Right lobe of liver (tissue), 6 donors: ENCODE results near the gene CLMN. TPM values are rescaled to one million over a fixed set of nuclear protein-coding genes. Genes with fewer than 3 reads are reported as not detected.
A peak's percentile ranks its signal among the peaks of the same experiment; 100 is the strongest.
"Not testable (repeated sequence)": the region's sequence is repeated elsewhere in the genome, so short reads cannot be mapped to it uniquely, and the experiment has no call there.

ENCODE experiments used
- ATAC-seq, 4 donors: fragments of 200-7000 bp; cut with Tn5 transposase; one replicate each; pipeline ENCODE4 v1.9.1; 2020; ENCODE audit warnings: mild to moderate bottlenecking in 4 of 4, moderate library complexity in 4 of 4
- DNase-seq, 3 donors: peaks; one replicate each; pipeline ENCODE4 v3.0.0-alpha.2; 2020
- H3K27ac ChIP-seq, 3 donors: fragments of 200-600 bp; one replicate each; pipeline ENCODE4 v1.8.0; 2022
- H3K27me3 ChIP-seq, 2 donors: fragments of 200-600 bp; one replicate each; pipeline ENCODE4 v1.8.0; 2022
- H3K36me3 ChIP-seq, 4 donors: fragments of 200-600 bp; sonication (generic) in 1 of 4; one replicate each; pipeline versions ENCODE4 v1.5.1 to v1.8.0; 2017 to 2022; ENCODE audit warnings: control low read depth in 1 of 4
- H3K4me1 ChIP-seq, 4 donors: fragments of 200-600 bp; sonication (generic) in 1 of 4; one replicate each; pipeline versions ENCODE4 v1.5.1 to v1.8.0; 2017 to 2022; ENCODE audit warnings: control low read depth in 1 of 4
- H3K4me3 ChIP-seq, 3 donors: fragments of 200-600 bp; one replicate each; pipeline ENCODE4 v1.8.0; 2022
- H3K9me3 ChIP-seq, 4 donors: fragments of 200-600 bp; sonication (generic) in 1 of 4; one replicate each; pipeline versions ENCODE4 v1.5.1 to v1.8.0; 2017 to 2022; ENCODE audit warnings: control low read depth in 1 of 4
- POLR2A ChIP-seq: fragments of 450-650 bp; IDR thresholded peaks from one replicate; pipeline ENCODE4 v1.6.1; 2017; ENCODE audit warnings: antibody characterized with exemption, mild to moderate bottlenecking
- WGBS: methylation state at CpG from one replicate; pipeline ENCODE4 v1.1.6; 2018; ENCODE audit warnings: low coverage, low lambda C conversion rate; ENCODE audit not compliant: insufficient coverage; ENCODE audit errors: missing lambda C conversion rate; 5-methylcytosine and 5-hydroxymethylcytosine counted together
- intact Hi-C, 2 donors: fragments of 100-400 bp; cut with DNase I; formaldehyde crosslinking; loops; one replicate each; pipeline versions ENCODE4 v1.11.2 to v1.14.1; 2022
- total RNA-seq, 6 experiments: library from RNA; depleted of rRNA in 2 of 6; stranded (reverse); fragments of >200 nt in 2 of 6; fragmentation: NEBNext Ultra II Directional in 3 of 6; extraction: Animal tissue kit (Norgen Biotek cat#: 25700) in 3 of 6; gene quantifications; one replicate each; pipeline versions ENCODE4 v1.1.0 to v1.2.4, GENCODE V29; 2016 to 2023
- TF ChIP-seq, protein P1 (sequence below), 4 donors: fragments of 200-600 bp in 3 of 4; fragments of 450-650 bp in 1 of 4; IDR thresholded peaks; one replicate each; pipeline versions ENCODE4 v1.5.1 to v1.8.0; 2016 to 2022; ENCODE audit warnings: antibody characterized with exemption in 4 of 4, mild to moderate bottlenecking in 2 of 4
- donor health status: DM: no; HTN: yes; CAD: no.
- donor health status: DM: no; HTN: no; CAD: no.
- donor health status: DM: no; HTN: no; CAD: no.
- donor health status: DM: no; HTN: yes; CAD: no.
- donor health status: DM: no; HTN: yes; CAD: no.

The CLMN gene
- total RNA-seq, 6 experiments from 2014 or later = 18.4 to 91.8 (median 47.8) TPM

DNA sequence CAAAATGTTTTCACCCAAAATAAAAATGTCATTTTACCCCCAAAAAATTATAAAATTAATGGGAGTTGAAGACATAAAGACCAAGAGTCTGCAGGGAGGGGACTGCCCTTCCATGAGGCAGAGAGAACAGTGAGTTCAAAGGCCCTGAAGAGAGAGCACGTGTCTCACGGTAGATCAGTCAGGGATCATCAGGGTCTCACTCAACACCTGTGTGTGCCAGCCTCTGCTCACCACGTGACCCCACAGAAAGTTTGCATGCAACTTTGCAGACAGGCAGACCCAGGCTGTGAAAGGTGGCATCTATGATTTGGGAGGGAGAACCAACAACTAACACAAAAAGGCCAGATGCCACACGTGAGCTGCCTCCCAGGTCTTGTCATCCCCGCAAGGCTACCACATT is 33.1 kb downstream of the CLMN start:
- ATAC-seq (peak; percentile 16 to 75 (median 60)), DNase-seq (no peak)
- intact Hi-C loops = no loop called here
- Histone ChIP-seq H3K4me3 (no peak overlapping the region), H3K9me3 (no peaks in the 10 kb centered on the region), H3K27ac (no peak overlapping the region), H3K36me3 (no peaks in the 10 kb centered on the region), H3K4me1 (peaks cover 0 to 7% (median 1%) of the 10 kb centered on the region in 4 donors), H3K27me3 (no peaks in the 10 kb centered on the region)
- TF ChIP-seq, protein P1, sequence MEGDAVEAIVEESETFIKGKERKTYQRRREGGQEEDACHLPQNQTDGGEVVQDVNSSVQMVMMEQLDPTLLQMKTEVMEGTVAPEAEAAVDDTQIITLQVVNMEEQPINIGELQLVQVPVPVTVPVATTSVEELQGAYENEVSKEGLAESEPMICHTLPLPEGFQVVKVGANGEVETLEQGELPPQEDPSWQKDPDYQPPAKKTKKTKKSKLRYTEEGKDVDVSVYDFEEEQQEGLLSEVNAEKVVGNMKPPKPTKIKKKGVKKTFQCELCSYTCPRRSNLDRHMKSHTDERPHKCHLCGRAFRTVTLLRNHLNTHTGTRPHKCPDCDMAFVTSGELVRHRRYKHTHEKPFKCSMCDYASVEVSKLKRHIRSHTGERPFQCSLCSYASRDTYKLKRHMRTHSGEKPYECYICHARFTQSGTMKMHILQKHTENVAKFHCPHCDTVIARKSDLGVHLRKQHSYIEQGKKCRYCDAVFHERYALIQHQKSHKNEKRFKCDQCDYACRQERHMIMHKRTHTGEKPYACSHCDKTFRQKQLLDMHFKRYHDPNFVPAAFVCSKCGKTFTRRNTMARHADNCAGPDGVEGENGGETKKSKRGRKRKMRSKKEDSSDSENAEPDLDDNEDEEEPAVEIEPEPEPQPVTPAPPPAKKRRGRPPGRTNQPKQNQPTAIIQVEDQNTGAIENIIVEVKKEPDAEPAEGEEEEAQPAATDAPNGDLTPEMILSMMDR (IDR thresholded peaks at IDR 0.05) = no peak
- TF ChIP-seq POLR2A = no peak
- whole genome bisulfite sequencing = 18% methylated on average over 3 of the region's 5 CpGs

DNA sequence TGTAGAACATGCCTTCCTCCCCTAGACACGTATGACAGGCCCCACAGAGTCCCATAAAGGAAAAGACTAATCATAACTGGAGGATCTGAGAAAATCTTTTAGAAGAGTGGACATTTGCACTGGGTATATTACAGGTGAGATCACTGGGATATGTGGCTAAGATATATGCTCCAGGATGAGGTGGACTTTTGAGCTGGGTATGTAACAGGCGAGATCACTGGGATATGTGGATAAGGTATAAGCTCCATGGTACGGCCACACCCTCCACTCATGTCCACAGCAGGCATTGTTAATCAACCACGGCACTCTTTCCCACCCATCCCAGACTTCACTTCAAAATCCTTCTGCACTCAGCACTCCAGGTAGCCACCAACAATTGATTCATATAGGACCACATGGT is 34.1 kb downstream of the CLMN start:
- DNase-seq = no peak
- H3K4me1 ChIP-seq = peaks cover 0 to 4% (median 0%) of the 10 kb centered on the region in 4 donors
- H3K27ac ChIP-seq = no peak overlapping the region
- WGBS = 100% methylated on average over 1 of the region's 4 CpGs
- no peaks in the 10 kb centered on the region for H3K36me3 ChIP-seq
- TF ChIP-seq POLR2A = no peak
- TF ChIP-seq, protein P1 (IDR thresholded peaks at IDR 0.05) = no peak
- H3K27me3 ChIP-seq = no peaks in the 10 kb centered on the region
- no peak for ATAC-seq
- H3K9me3 ChIP-seq = no peaks in the 10 kb centered on the region
- intact Hi-C loops = no loop called here
- no peak overlapping the region for H3K4me3 ChIP-seq

DNA sequence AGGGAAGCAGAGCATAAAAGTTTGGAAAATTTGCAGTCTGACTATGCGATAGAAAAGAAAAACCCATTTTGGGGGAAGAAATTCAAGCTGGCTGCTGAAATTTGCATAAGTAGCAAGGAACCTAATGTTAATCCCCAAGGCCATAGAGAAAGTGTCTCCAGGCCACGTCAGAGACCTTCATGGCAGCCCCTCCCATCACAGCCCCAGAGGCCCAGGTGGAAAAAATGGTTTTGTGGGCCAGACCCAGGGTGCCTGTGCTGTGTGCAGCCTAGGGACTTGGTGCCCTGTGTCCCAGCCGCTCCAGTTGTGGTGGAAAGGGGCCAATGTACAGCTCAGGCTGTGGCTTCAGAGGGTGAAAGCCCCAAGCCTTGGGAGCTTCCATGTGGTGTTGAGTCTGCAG is 35.9 kb downstream of the CLMN start:
- H3K36me3 ChIP-seq, H3K27ac ChIP-seq, H3K9me3 ChIP-seq, intact Hi-C loops, H3K4me1 ChIP-seq, H3K4me3 ChIP-seq, DNase-seq, H3K27me3 ChIP-seq, ATAC-seq: not testable (repeated sequence)
- WGBS = 64% methylated on average over 2 of the region's 3 CpGs

GRCh38 chr14:95282986-95283380 is 36.7 kb downstream of the CLMN start:
- H3K27ac ChIP-seq, H3K4me3 ChIP-seq, H3K9me3 ChIP-seq, H3K36me3 ChIP-seq, ATAC-seq, DNase-seq, H3K4me1 ChIP-seq, H3K27me3 ChIP-seq, intact Hi-C loops: not testable (repeated sequence)
- whole genome bisulfite sequencing = 88% methylated on average over 4 of the region's 5 CpGs

GRCh38 chr14:95282354-95282985 is 37.2 kb downstream of the CLMN start:
- no peak overlapping the region for H3K4me3 ChIP-seq
- no peaks in the 10 kb centered on the region for H3K9me3 ChIP-seq
- 20% methylated on average over 2 of the region's 2 CpGs for WGBS
- intact Hi-C loops = no loop called here
- H3K27ac ChIP-seq = no peak overlapping the region
- H3K36me3 ChIP-seq = no peaks in the 10 kb centered on the region
- peak in 1 of 3 donors; percentile 27 for DNase-seq
- H3K4me1 ChIP-seq = peaks cover 0 to 4% (median 0%) of the 10 kb centered on the region in 4 donors
- H3K27me3 ChIP-seq = no peaks in the 10 kb centered on the region
- peak in 3 of 4 donors; percentile 28 to 42 (median 41) for ATAC-seq
- TF ChIP-seq POLR2A = no peak

DNA sequence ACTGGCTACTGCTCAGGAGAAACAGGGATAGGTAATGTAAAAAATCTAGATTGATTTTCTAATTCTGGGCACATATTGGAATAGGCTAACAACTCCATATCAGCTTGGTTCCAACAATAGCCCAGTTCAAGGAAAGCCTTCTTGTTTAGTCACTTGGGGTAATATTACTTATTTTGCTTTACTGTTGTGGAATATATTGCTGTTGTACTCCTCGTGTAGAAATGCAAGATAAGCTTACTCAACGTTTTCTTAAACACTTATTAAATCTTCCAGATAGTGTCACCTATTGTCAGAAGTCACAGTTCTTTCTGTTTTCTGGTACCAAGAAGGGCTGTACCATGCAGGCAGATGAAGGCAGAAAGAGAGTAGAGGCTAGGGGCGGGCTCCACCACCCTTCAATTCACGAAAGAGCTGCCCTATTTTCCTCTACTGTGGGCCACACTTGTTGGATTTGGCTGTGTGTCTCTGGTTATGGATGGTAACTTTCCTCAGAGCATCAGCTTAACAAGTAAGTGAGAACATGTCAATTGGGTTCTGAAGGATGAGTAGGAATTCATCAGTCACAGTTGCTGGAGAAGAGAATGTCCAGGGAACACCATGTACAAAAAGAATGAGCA is 38.0 kb downstream of the CLMN start:
- WGBS = 72% methylated on average over 4 of the region's 4 CpGs
- TF ChIP-seq, protein P1 (IDR thresholded peaks at IDR 0.05) = no peak
- TF ChIP-seq POLR2A = no peak
- H3K9me3 ChIP-seq = no peaks in the 10 kb centered on the region
- intact Hi-C loops = no loop called here
- no peaks in the 10 kb centered on the region for H3K36me3 ChIP-seq
- no peaks in the 10 kb centered on the region for H3K27me3 ChIP-seq
- no peak overlapping the region for H3K4me3 ChIP-seq
- no peak for ATAC-seq
- no peak overlapping the region for H3K27ac ChIP-seq
- DNase-seq = peak in 1 of 3 donors; percentile 1
- H3K4me1 ChIP-seq = peaks cover 0 to 4% (median 0%) of the 10 kb centered on the region in 4 donors
